HepG2 (cell line): ENCODE results near the gene MAP10. TPM values are rescaled to one million over a fixed set of nuclear protein-coding genes. Genes with fewer than 3 reads are reported as not detected.

Experiments
- ATAC-seq: fragments of 200-7000 bp; cut with Tn5 transposase; 3 replicates; pipeline ENCODE4 v1.9.1; 2020; ENCODE audit warnings: mild to moderate bottlenecking, moderate library complexity
- BruUV-seq: library from RNA; stranded (reverse); fragments of 400-500 nt; replicated peaks from 2 replicates; lab custom pipeline; 2021; lab: Mats Ljungman, UMichigan
- CTCF ChIA-PET: fragments of 300-600 bp; formaldehyde crosslinking; extraction: SDS; loops from one replicate; lab custom pipeline; 2021; ENCODE audit warnings: low total read pairs, inconsistent platforms, low intra/inter-chr PET ratio; lab: Yijun Ruan, JAX
- POLR2A ChIA-PET: fragments of 350-600 bp; sonication (Branson Sonifier 250); formaldehyde crosslinking; loops from one replicate; lab custom pipeline; 2020; ENCODE audit warnings: antibody characterized with exemption, inconsistent platforms; lab: Yijun Ruan, JAX
- DNase-seq: peaks from one replicate; pipeline ENCODE4 v3.0.0-alpha.2; 2015; ENCODE audit warnings: low spot score
- FAIRE-seq: peaks from 3 replicates; lab custom pipeline; 2011; peaks lifted over from hg19 to GRCh38; lab: Jason Lieb, UNC
- H2AFZ ChIP-seq: one replicate; pipeline ENCODE4 v1.6.1; 2011; ENCODE audit warnings: low read length, inconsistent platforms
- H3K27ac ChIP-seq: fragments of 300-600 bp; 3 replicates; pipeline ENCODE4 v1.8.0; 2011; ENCODE audit warnings: mixed run types, mild to moderate bottlenecking, mixed read lengths, low read length, inconsistent platforms; ENCODE audit not compliant: insufficient read depth; ENCODE audit errors: extremely low read length
- H3K27me3 ChIP-seq, 2 experiments: fragments of 200-600 bp in 1 of 2; 2 replicates in 1 of 2; 3 replicates in 1 of 2; pipeline versions ENCODE4 v1.6.0 to v1.8.0; 2011; ENCODE audit warnings: low read length in 2 of 2, mild to moderate bottlenecking in 2 of 2, moderate library complexity in 2 of 2, inconsistent platforms in 1 of 2; ENCODE audit not compliant: insufficient read depth in 2 of 2, control insufficient read depth in 1 of 2
- H3K36me3 ChIP-seq, 2 experiments: fragments of 200-600 bp in 1 of 2; replicated peaks in 1 of 2; 2 replicates in 1 of 2; 3 replicates in 1 of 2; pipeline versions ENCODE4 v1.5.1 to v1.8.0; 2011; ENCODE audit warnings: low read length in 2 of 2, inconsistent platforms in 1 of 2; ENCODE audit not compliant: insufficient read depth in 2 of 2, control insufficient read depth in 1 of 2
- H3K4me1 ChIP-seq: 2 replicates; pipeline ENCODE4 v1.5.1; 2012; ENCODE audit warnings: low read length, inconsistent platforms; ENCODE audit not compliant: insufficient read depth
- H3K4me2 ChIP-seq: 2 replicates; pipeline ENCODE4 v1.6.0; 2011; ENCODE audit warnings: low read depth, low read length, inconsistent platforms
- H3K4me3 ChIP-seq, 3 experiments: fragments of 200-600 bp in 1 of 3; sonication (generic), shearing (Covaris generic) in 1 of 3; replicated peaks in 1 of 3; 2 replicates each; pipeline ENCODE4 v1.5.1; 2011 to 2016; ENCODE audit warnings: low read length in 3 of 3, inconsistent platforms in 2 of 3, low read depth in 2 of 3, mild to moderate bottlenecking in 2 of 3, control low read depth in 1 of 3, mixed read lengths in 1 of 3; ENCODE audit not compliant: insufficient read depth in 1 of 3
- H3K79me2 ChIP-seq: one replicate; pipeline ENCODE4 v1.6.1; 2011; ENCODE audit warnings: low read length, inconsistent platforms; ENCODE audit not compliant: insufficient read depth
- H3K9ac ChIP-seq: 2 replicates; pipeline ENCODE4 v1.6.0; 2011; ENCODE audit warnings: mild to moderate bottlenecking, low read depth, low read length, inconsistent platforms; ENCODE audit not compliant: insufficient read depth
- H3K9me3 ChIP-seq: 2 replicates; pipeline ENCODE4 v1.5.1; 2012; ENCODE audit warnings: mild to moderate bottlenecking, low read length
- H4K20me1 ChIP-seq: 2 replicates; pipeline ENCODE4 v1.6.0; 2011; ENCODE audit warnings: inconsistent platforms, mild to moderate bottlenecking, low read length, moderate library complexity; ENCODE audit not compliant: insufficient read depth
- MAFK ChIP-seq, 2 experiments: IDR thresholded peaks in 1 of 2; conservative IDR thresholded peaks in 1 of 2; 2 replicates each; pipeline ENCODE4 v1.6.1; 2011; ENCODE audit warnings: improper control_type of control experiment in 2 of 2, low read length in 2 of 2
- NBN ChIP-seq: fragments of 450-650 bp; conservative IDR thresholded peaks from 2 replicates; pipeline ENCODE4 v1.6.1; 2017
- ZC3H13 ChIP-seq: sonication (generic); formaldehyde crosslinking; IDR thresholded peaks from 2 replicates; pipeline ENCODE4 v1.8.1; 2023; ENCODE audit warnings: mild to moderate bottlenecking, missing genetic modification reagents, moderate library complexity
- ZNF30 ChIP-seq: sonication (generic); formaldehyde crosslinking; IDR thresholded peaks from 2 replicates; pipeline ENCODE4 v1.5.0; 2020; ENCODE audit warnings: mild to moderate bottlenecking, missing genetic modification reagents
- ZNF501 ChIP-seq: sonication (generic); formaldehyde crosslinking; IDR thresholded peaks from 2 replicates; pipeline ENCODE4 v1.5.1; 2020; ENCODE audit warnings: mild to moderate bottlenecking, moderate library complexity, missing genetic modification reagents
- ZNF550 ChIP-seq: sonication (generic); formaldehyde crosslinking; IDR thresholded peaks from 2 replicates; pipeline ENCODE4 v1.4.0; 2020; ENCODE audit warnings: mild to moderate bottlenecking, missing genetic modification reagents, borderline replicate concordance
- ZNF563 ChIP-seq: sonication (generic); formaldehyde crosslinking; IDR thresholded peaks from 2 replicates; pipeline ENCODE4 v1.8.0; 2022; ENCODE audit warnings: mild to moderate bottlenecking, moderate library complexity, missing genetic modification reagents
- ZNF589 ChIP-seq: sonication (generic); formaldehyde crosslinking; conservative IDR thresholded peaks from 2 replicates; pipeline ENCODE4 v1.8.0; 2022; ENCODE audit warnings: mild to moderate bottlenecking, moderate library complexity, missing genetic modification reagents
- ZNF674 ChIP-seq: sonication (generic); formaldehyde crosslinking; IDR thresholded peaks from 2 replicates; pipeline ENCODE4 v1.5.0; 2020; ENCODE audit warnings: low read depth, mild to moderate bottlenecking, missing genetic modification reagents
- WGBS: methylation state at CpG from one replicate; pipeline ENCODE4 v1.1.6; 2017; ENCODE audit warnings: low lambda C conversion rate; 5-methylcytosine and 5-hydroxymethylcytosine counted together
- in situ Hi-C: cut with HindIII; loops from 2 replicates; pipeline ENCODE4 v1.10.0; 2017; ENCODE audit warnings: low pct_unique_long_range_greater_than_20kb; ENCODE audit not compliant: extremely low pct_ligation_motif_present
- intact Hi-C: fragments of 100-400 bp; cut with micrococcal nuclease; formaldehyde crosslinking; loops from one replicate; pipeline ENCODE4 v1.10.0; 2022; ENCODE audit not compliant: unreplicated experiment
- polyA plus RNA-seq, 8 experiments: library from polyadenylated mRNA; depleted of rRNA in 3 of 8; stranded (reverse) in 7 of 8; unstranded in 1 of 8; fragments of >200 nt; fragmentation: Illumina TruSeq in 4 of 8; extraction: Trizol in 4 of 8; gene quantifications; 2 replicates each; pipeline versions ENCODE4 v1.2.1 to v1.2.3, GENCODE V29; 2011 to 2016; ENCODE audit warnings: low read depth in 4 of 8, missing spikeins in 1 of 8, mixed read lengths in 1 of 8; ENCODE audit not compliant: insufficient read depth in 1 of 8
- total RNA-seq, 5 experiments: library from RNA; depleted of rRNA; stranded (reverse); fragments of >200 nt; fragmentation: Illumina TruSeq; extraction: Trizol; gene quantifications; 2 replicates each; pipeline ENCODE4 v1.2.3, GENCODE V29; 2016; ENCODE audit warnings: low read depth in 1 of 5
- TF ChIP-seq, protein P1 (sequence below): sonication (generic); formaldehyde crosslinking; IDR thresholded peaks from 2 replicates; pipeline ENCODE4 v1.8.0; 2023; ENCODE audit warnings: mild to moderate bottlenecking, missing genetic modification reagents

Gene MAP10
- total and polyA plus RNA-seq, 2 of the 13 experiments (the other 11 are each of a cell fraction or from before 2014, with no cell fraction given) = not detected

GRCh38 chr1:232788235-232788872, 16.9 kb upstream of the MAP10 start:
- H3K36me3 ChIP-seq = no peaks in the 10 kb centered on the region
- no peaks in the 10 kb centered on the region for H3K79me2 ChIP-seq
- no peaks in the 10 kb centered on the region for H4K20me1 ChIP-seq
- no peaks in the 10 kb centered on the region for H3K4me1 ChIP-seq
- BruUV-seq = no TSS peak
- intact Hi-C loops (no loop called here), in situ Hi-C loops (no loop called here)
- TF ChIP-seq, protein P1, sequence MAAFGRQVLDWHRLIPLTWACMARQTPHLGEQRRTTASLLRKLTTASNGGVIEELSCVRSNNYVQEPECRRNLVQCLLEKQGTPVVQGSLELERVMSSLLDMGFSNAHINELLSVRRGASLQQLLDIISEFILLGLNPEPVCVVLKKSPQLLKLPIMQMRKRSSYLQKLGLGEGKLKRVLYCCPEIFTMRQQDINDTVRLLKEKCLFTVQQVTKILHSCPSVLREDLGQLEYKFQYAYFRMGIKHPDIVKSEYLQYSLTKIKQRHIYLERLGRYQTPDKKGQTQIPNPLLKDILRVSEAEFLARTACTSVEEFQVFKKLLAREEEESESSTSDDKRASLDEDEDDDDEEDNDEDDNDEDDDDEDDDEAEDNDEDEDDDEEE (CRISPR knock-in tag) = no peak
- no peak overlapping the region for H3K27ac ChIP-seq
- H3K4me3 ChIP-seq = no peak overlapping the region
- no peak overlapping the region for H2AFZ ChIP-seq
- no peak for FAIRE-seq
- H3K27me3 ChIP-seq = no peaks in the 10 kb centered on the region
- no peak for ATAC-seq
- 5% methylated on average over 6 of the region's 7 CpGs for WGBS
- ChIA-PET CTCF (no interaction called here), POLR2A (no interaction called here)
- no peak for DNase-seq
- H3K9me3 ChIP-seq = no peaks in the 10 kb centered on the region
- H3K4me2 ChIP-seq = no peak overlapping the region
- no peak overlapping the region for H3K9ac ChIP-seq

GRCh38 chr1:232789651-232790050, 15.6 kb upstream of the MAP10 start:
- Histone ChIP-seq H3K36me3 (no peaks in the 10 kb centered on the region), H3K4me3 (no peak overlapping the region), H3K4me2 (no peak overlapping the region), H3K79me2 (no peaks in the 10 kb centered on the region), H3K27me3 (no peaks in the 10 kb centered on the region; a peak in 1 of 5 replicates), H3K9me3 (no peaks in the 10 kb centered on the region), H3K4me1 (no peaks in the 10 kb centered on the region), H4K20me1 (no peaks in the 10 kb centered on the region), H2AFZ (no peak overlapping the region), H3K9ac (no peak overlapping the region), H3K27ac (no peak overlapping the region)
- intact Hi-C loops = no loop called here
- no peak for ATAC-seq
- TF ChIP-seq ZNF674 (CRISPR knock-in tag) (no peak), ZNF550 (no peak), ZC3H13 (no peak), ZNF30 (CRISPR knock-in tag) (no peak), ZNF501 (CRISPR knock-in tag) (no peak), ZNF589 (CRISPR knock-in tag) (no peak), NBN (no peak), ZNF563 (CRISPR knock-in tag) (no peak), MAFK (conservative IDR thresholded peaks at IDR 0.05 in 1 of 2, IDR thresholded peaks at IDR 0.05 in 1 of 2; ENCODE audit: low read length in 2 of 2) (no peak)
- FAIRE-seq = no peak
- POLR2A ChIA-PET = no interaction called here
- in situ Hi-C loops = no loop called here
- DNase-seq = no peak
- CTCF ChIA-PET = no interaction called here
- no TSS peak for BruUV-seq
